IMR-90 (cell line): Measurements from ENCODE around the gene NET1.

Source experiments
- CEBPB ChIP-seq: IDR thresholded peaks from 2 replicates; pipeline ENCODE4 v1.6.1; 2012; ENCODE audit warnings: low read depth, low read length, improper control_type of control experiment
- MXI1 ChIP-seq: IDR thresholded peaks from 2 replicates; pipeline ENCODE4 v1.6.1; 2012; ENCODE audit warnings: low read depth, mild to moderate bottlenecking, low read length, moderate library complexity, borderline replicate concordance
- POLR2A ChIP-seq: IDR thresholded peaks from 2 replicates; pipeline ENCODE4 v1.6.1; 2012; ENCODE audit warnings: mild to moderate bottlenecking, low read depth, low read length
- RAD21 ChIP-seq: IDR thresholded peaks from 2 replicates; pipeline ENCODE4 v1.6.1; 2012; ENCODE audit warnings: low read length, improper control_type of control experiment
- RFX5 ChIP-seq: IDR thresholded peaks from 2 replicates; pipeline ENCODE4 v1.8.0; 2012; ENCODE audit warnings: low read depth, mild to moderate bottlenecking, low read length, moderate library complexity
- TF ChIP-seq, protein P1 (sequence below): conservative IDR thresholded peaks from 2 replicates; pipeline ENCODE4 v1.5.1; 2012; ENCODE audit warnings: mild to moderate bottlenecking, low read depth, low read length, improper control_type of control experiment
- TF ChIP-seq, protein P2 (sequence below): fragments of 150-350 bp; IDR thresholded peaks from 2 replicates; pipeline ENCODE4 v1.6.1; 2017; ENCODE audit warnings: mild to moderate bottlenecking, antibody characterized with exemption, low read length, low read depth

DNA sequence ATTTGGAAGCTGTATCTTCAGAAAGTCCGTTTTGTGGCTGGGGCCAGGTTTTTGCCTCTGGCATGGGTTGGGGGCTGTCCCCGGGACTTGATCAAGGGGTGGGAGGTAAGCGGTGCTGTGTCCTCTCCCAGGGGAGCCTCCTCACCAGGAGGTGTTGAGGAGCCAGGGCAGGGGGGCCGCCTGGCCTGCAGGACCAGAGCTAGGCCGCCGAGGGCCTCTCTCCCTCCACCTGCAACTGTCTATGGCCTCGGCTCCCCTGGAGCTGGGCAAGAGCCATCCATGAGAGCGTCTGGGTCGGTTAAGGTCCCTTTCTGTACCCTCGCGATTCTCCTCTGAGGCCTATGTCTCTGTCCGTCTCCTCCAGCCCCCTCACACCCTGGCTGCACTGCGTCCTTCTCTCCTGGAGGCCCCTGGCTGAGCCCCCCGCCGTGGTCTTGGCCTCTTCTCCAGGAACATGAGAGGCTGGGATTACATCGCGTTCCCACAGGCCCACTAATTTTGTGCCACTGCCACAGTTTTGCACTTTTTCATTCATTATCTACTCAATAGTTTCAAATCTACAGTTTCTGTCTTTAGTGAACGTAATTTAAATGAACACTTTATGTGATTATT lies 66.4 kb downstream of the NET1 start:
- TF ChIP-seq, protein P1, sequence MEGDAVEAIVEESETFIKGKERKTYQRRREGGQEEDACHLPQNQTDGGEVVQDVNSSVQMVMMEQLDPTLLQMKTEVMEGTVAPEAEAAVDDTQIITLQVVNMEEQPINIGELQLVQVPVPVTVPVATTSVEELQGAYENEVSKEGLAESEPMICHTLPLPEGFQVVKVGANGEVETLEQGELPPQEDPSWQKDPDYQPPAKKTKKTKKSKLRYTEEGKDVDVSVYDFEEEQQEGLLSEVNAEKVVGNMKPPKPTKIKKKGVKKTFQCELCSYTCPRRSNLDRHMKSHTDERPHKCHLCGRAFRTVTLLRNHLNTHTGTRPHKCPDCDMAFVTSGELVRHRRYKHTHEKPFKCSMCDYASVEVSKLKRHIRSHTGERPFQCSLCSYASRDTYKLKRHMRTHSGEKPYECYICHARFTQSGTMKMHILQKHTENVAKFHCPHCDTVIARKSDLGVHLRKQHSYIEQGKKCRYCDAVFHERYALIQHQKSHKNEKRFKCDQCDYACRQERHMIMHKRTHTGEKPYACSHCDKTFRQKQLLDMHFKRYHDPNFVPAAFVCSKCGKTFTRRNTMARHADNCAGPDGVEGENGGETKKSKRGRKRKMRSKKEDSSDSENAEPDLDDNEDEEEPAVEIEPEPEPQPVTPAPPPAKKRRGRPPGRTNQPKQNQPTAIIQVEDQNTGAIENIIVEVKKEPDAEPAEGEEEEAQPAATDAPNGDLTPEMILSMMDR = no peak
- no peak for TF ChIP-seq POLR2A
- TF ChIP-seq, protein P2, sequence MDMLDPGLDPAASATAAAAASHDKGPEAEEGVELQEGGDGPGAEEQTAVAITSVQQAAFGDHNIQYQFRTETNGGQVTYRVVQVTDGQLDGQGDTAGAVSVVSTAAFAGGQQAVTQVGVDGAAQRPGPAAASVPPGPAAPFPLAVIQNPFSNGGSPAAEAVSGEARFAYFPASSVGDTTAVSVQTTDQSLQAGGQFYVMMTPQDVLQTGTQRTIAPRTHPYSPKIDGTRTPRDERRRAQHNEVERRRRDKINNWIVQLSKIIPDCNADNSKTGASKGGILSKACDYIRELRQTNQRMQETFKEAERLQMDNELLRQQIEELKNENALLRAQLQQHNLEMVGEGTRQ = no peak
- no peak for TF ChIP-seq RAD21
- TF ChIP-seq RFX5 = no peak
- TF ChIP-seq MXI1 = no peak
- no peak for TF ChIP-seq CEBPB
